Fibroblast of skin of left biceps (primary cell): Measurements from ENCODE around the gene MEPCE.

Experiments
- DNase-seq, 2 experiments: peaks; one replicate each; pipeline ENCODE4 v3.0.0-alpha.2; 2013; ENCODE audit warnings: low read depth in 2 of 2

MEPCE gene

GRCh38 chr7:100457033-100457432, 27.4 kb downstream of the MEPCE start:
- no peak for DNase-seq

DNA sequence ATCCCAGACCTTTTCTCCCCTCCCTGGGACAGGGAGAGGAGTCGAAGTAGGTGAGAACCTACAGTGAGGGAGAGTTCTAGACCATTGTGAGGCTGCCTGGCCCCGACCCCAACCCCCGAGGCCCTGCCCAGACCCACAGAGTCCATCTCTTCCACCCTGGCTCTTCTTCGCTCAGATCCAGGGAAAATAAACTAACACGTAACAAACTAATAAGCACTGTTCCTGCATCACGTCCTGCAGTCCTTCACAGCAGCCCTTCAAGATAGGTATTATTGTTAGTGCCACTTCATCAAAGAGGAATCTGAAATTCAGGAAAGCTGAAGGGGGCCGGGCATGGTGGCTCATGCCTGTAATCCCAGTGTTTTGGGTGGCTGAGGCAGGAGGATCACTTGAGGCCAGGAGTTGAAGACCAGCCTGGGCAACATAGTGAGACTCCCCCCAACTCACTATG, 34.6 kb downstream of the MEPCE start, which contains the start of gene SPACDR:
Gene SPACDR (minus strand): TSS at position 51 of the 451 bp plus-strand sequence. CDS start 235 bp downstream, outside the sequence.
- no peak for DNase-seq

DNA sequence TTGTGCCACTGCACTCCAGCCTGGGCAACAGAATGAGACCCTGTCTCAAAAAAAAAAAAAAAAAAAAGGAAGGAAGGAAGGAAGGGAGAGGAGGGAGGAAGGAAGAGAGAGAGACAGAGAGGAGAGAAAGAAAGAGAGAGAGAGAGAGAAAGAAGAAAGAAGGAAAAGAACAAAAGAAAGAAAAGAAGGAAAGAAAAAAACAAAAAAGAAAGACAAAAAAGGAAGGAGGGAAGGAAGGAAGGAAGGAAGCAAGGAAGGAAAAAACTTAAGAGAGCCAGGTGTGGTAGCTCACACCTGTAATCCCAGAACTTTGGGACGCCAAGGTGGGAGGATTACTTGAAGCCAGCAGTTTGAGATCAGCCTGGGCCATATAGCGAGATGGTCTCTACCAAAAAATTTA, 35.2 kb downstream of the MEPCE start:
- DNase-seq = no peak

DNA sequence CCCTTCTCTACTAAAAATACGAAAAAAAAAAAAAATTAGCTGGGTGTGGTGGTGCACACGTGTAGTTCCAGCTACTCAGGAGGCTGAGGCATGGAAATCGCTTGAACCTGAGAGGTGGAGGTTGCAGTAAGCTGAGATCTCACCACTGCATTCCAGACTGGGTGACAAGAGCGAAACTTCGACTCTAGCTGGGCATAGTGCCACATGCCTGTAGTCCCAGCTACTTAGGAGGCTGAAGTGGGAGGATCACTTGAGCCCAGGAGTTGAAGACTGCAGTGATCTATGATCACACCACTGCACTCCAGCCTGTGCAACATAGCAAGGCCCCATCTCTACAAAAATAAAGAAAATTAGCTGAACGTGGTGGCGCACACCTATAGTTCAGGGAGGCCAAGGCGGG, 35.7 kb downstream of the MEPCE start:
- DNase-seq = no peak

- DNase-seq = no peak
These were observed 36.2 kb downstream of the MEPCE start for GRCh38 chr7:100465702-100466311.

DNA sequence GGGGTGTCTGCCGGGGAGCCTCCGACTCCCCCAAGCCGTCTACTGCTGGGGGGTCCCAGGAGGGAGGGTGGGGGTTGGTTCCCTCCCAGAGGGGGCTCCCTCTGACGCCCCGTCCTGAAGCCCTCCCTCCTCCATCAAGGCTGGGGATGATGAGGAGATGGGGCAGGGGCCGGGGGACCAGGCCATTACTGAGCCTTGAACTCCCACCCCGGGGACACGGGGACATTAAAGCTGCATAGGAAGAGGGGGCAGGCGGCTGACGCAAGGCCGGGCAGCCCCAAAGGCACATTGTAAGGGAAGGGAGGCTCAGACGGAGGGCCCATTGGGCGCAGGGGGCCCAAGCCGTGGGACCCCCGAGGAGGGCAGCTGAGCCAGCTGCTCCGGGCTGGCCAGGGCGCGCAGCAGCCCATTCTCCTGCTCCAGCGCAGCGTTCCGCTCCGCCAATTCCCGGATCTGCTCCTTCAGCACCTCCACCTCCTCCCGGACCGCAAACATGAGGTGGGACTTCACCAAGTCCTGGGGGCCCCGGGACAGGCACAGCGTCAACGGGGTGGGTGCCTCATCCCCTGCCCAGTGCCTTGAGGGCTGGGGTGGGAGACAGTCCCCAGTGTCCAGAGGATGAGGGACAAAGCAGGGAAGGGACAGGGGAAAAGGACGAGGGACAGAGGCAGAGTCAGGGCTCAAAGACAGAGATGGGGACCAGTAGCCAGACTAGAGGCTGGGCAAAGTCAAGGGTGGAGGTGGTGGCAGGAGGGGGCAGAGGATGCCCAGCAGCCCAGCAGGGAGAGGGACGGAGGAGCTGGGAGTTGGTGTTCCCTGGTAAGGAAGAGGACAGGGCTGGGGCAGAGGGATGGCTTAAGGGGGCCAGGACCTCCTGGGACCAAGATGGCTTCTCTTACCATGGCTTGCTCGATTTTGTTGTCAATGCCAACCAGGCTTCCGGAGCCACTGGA, 37.3 kb downstream of the MEPCE start:
- no peak for DNase-seq

DNA sequence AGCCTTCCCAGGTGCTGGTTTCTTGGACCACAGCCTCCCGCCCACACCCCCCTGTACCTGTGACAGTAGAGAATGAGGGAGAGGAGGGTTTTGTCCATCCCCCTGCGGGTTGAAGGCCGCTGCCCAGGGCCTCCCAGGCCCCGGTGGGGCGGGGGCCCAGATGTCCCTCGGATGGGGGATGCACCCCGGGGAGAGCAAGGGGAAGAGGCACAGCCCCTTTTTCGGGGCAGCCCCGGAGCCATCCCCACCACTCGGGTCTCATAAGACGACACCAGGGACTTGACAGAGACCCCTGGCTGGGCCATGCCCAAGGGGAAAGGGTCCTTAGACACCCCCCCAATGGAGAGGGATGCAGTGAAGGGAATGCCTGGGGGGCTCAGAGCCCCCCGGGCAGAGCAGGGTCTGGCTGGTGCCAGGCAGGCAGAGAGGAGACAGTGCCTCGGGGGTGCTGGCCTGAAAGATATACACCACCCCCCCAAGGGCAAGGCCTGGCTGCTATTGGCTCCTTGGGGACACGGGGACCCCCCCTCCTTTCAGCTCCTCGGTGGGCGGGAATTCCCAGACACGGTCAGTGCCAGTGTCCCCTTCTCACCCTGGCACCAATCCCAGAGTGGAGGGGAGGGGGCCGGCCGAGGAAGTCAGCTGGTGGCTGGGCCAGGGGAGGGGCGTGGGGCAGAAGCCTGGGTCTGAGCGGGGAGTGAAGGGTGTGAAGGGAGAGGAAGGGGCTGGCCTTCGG, 38.2 kb downstream of the MEPCE start:
- no peak for DNase-seq

DNA sequence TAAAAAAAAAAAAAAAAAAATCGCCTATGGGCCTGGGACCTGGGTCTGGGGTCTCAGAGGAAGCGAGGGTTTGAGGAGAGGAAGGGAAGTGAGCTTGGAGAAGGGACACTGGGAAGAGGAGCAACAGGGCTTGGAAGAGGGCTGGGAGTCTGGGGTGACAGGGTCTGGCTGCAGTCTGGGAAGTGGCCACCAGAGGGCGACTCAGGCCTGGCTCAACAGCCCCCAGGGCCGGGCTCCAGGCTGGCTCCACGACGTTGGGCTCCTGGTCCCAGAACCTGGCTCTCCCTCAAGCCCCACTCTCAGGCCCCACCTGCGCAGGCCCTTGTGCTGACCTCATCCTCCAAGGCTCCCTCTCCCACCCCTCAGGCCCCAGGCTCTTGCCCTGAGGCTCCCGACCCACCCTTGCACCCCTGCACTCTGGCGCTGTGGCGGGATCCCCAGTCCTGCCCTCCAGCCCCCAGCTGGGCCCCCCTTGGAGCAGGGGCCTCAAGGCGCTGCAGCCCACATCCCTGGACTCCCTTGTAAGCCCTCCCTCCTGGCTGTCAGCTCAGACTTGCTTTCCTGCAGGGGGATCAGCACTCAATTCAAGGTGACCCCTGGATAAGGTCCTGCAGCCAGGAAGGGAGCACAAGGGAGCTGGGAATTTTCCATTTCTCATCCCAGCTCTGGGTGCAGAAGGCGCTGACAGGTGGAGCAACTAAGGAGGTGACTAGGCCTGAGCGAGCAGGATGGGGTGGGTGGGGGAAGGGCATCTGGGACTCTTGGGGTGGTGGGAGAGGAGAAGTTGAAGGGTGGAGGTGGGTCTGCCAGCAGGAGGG, 39.8 kb downstream of the MEPCE start:
- DNase-seq = no peak

- no peak for DNase-seq
These were observed 41.4 kb downstream of the MEPCE start for GRCh38 chr7:100471021-100471420.

- DNase-seq = no peak
These were observed 42.7 kb downstream of the MEPCE start for GRCh38 chr7:100472121-100472851.

GRCh38 chr7:100472854-100473499, 43.3 kb downstream of the MEPCE start:
- no peak for DNase-seq

DNA sequence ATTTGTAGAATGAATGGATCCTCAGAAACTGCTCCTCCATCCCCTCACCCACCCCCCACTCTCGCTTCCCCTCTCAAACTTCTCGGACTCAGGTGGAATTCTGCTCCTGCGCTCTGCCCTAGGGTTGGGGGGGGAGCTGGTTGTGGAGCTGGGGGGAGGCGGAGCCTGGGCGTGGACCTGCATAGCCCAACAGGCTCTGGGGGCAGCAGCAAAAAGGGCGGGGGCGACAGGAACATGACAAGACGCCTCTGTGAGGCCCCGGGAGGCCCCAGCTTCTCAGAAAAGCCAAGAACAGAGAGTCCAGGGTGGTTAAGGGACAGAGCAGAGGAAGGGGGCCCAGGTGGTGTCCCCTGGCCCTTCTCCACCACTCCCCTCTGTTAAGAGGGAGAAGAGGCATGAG, 45.9 kb downstream of the MEPCE start:
- DNase-seq = no peak

DNA sequence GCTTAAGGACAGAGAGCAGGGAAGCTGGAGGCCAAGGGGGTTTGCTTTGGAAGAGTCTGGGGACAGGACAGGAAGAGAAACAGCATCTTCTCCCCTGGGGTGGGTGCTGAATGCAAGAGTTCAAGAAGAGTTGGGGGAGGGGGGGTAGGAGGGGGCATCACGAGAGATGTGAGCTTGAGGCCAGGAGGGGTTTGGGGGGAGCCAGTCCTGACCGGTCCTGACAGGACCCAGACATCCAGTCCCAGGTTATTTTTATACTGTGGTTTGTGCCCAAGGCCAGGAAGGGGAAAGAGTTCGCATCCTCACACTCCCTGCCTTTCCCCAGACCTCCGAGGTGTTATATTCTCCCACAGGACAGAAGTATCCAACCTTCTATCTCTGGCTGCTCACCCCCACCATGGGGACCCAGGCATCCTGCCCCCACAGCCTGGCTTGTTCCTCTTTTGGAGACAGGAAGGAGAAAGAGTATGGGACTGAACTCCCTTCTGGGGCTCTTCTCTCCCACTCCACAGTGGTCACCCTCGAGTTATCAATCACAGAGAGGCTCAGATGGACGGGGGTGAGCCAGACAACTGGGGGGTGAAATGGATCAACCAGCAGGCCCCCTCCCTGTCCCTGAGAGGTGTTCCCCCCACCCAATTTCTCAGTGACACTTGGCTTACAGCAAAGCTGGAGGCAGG, 46.6 kb downstream of the MEPCE start:
- DNase-seq = no peak

DNA sequence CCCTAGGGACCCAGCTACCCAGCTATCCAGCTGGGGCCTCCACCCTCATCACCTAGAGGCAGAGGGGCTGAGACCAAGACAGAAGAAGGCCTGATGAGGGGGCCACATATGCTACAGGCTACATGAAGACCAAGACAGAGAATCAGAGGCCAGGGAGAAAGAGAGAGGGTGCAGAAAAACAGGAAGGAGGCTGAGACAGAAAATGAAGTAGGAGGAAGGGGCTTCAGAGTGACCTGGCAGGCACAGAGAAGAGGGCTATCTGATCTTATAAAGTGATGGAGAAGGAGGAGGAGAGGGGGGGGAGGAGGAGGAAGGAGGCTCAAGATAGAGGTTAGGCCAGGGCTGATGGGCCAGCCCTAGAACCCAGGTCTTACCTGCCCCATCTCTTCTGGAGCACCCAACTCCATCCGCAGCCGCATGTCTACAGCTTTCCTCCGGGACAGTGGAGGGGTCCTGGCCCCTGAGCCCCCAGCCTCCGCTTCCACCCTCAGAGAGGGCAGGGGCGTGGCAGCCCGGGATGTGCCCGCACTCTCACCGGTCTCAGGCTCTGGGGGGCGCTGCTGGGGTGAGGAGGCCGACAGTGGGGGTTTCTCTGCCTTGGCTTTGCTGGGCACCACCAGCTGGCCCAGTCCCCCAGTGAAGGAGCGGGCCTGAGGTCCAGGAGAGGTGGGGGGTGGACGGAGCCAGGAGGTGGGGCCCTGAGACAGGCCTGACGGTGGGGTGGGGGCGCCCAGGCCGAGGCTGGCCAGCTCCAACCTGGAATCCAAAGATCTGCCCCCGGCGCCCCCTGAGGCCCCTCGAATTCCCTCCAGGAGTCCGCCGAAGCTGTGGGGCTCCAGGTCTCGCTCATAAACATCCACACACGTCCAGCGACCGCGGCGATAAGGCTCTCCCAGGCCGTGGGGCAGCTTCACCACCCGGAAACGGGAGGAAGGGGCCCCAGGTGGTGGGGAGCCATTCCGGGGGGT, 47.6 kb downstream of the MEPCE start:
- DNase-seq = no peak

DNA sequence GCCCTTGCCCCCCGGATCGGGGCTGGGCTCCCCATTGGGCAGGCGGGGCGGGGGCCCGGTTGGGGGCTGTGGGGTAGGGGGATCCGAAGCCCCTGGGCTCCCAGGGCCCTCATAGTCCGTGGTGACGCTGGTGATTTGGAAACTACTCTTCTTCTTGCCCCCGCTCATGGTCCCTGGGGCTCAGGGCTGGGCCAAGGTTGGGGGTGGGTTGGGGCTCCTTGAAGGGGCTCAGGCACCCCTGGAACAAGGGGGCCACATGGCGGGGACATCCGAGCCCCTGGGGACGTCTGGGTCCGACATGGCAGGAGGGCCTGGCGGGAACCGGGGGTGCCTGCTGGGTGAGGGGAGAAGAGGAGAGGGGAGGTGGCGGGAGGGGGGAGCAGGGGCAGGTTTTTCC, 48.2 kb downstream of the MEPCE start:
- no peak for DNase-seq

DNA sequence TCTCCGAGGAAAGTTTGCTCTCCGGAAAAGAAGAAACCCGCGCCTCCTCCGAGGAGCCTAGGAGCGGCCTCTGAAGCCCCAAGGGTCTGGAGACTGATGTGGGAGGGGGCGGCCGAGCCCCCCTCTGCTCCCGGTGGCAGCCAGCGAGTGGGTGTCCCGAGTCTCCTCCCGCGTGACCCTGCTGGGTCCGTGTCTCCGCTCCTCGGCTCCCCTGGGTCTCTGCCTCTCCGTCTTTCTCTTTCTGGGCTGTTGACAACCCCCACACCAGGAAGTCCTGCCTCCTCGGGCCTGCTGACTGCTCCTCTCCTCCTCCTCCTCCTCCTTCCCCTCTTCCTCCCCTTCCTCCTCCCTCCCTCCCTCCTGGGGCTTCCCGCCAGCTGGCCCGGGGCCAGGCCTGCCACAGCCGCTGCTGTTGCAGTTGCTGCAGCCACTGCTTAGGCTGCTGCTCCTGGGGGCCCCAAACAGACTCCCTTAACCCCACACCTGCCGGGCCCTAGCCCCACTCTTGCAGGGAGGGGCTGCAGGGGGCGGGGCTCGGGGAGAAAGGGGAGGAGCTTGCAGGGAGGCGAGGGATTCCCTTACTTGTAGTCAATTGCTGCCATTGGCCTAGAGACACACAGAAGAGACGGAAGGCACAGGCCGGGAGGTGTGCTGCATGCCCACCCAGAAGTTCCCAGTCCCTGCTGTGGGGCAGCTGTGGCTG, 49.5 kb downstream of the MEPCE start, which contains the start of gene TSC22D4:
Gene TSC22D4 (minus strand): TSS at position 257 of the 703 bp plus-strand sequence. CDS start 1,176 bp downstream, outside the sequence.
- peak; percentile 82 to 83 for DNase-seq

DNA sequence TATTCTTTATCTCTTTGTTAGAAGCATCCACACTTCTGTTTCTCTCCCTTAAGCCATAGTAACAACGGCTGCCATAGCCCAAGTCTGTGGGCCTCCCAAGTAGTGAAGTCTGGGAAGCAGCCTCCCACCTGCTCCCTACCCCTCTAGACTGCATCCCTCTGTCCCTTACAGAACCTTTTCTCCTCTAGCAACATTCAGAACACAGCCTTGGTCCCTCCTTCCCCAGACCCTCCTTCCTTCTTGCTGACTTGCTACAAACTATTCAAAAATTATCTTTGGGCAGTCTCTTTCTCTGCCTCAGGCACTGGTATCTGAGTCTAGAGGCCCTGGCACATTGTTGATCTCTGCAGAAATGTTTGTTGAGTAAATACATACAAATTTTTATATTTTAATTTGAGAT, 51.8 kb downstream of the MEPCE start:
- no peak for DNase-seq

GRCh38 chr7:100482728-100483089, 53.1 kb downstream of the MEPCE start:
- no peak for DNase-seq
